Activated CD8-positive, alpha-beta memory T cell treated with anti-CD3 and anti-CD28 coated beads for 48 hours (primary cell): ENCODE results near the gene EFCC1.
"Not testable (repeated sequence)": the region's sequence is repeated elsewhere in the genome, so short reads cannot be mapped to it uniquely, and the experiment has no call there.

Source experiments
- DNase-seq, 3 experiments: peaks; one replicate each; pipeline ENCODE4 v3.0.0-alpha.2; 2020; ENCODE audit warnings: low read depth in 2 of 3, low spot score in 2 of 3

Gene EFCC1

GRCh38 chr3:129051871-129052340 lies 50.8 kb downstream of the EFCC1 start:
- no peak for DNase-seq

- no peak for DNase-seq
Measured at GRCh38 chr3:129052675-129053074, 51.6 kb downstream of the EFCC1 start.

DNA sequence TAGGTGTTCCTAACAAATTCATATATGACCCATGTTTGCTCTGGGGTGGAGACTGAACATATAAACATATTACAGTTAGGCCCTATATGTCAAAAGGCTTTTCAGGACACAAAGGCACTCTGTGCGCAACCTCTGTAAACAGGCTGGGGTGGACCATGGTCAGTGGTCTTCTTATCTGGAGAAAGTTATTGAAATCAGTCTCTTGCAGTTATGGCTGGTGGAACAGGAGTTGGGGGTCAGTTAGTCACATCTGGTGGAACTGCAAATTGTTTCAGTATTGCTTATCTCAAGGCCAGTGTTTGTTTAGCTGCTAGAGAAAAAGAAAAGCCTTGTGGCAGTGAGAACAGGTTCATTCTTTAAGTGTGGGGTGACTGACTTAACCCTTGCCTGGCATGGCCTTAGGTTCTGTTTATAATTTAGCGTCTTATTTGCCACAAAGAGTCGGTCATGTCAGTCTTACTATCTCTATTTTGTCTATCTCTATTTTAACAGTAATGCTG lies 53.6 kb downstream of the EFCC1 start:
- no peak for DNase-seq

- no peak for DNase-seq
Measured at GRCh38 chr3:129056451-129057173, 55.5 kb downstream of the EFCC1 start.

- DNase-seq: no peak
Measured at GRCh38 chr3:129057249-129057648, 56.1 kb downstream of the EFCC1 start.

DNA sequence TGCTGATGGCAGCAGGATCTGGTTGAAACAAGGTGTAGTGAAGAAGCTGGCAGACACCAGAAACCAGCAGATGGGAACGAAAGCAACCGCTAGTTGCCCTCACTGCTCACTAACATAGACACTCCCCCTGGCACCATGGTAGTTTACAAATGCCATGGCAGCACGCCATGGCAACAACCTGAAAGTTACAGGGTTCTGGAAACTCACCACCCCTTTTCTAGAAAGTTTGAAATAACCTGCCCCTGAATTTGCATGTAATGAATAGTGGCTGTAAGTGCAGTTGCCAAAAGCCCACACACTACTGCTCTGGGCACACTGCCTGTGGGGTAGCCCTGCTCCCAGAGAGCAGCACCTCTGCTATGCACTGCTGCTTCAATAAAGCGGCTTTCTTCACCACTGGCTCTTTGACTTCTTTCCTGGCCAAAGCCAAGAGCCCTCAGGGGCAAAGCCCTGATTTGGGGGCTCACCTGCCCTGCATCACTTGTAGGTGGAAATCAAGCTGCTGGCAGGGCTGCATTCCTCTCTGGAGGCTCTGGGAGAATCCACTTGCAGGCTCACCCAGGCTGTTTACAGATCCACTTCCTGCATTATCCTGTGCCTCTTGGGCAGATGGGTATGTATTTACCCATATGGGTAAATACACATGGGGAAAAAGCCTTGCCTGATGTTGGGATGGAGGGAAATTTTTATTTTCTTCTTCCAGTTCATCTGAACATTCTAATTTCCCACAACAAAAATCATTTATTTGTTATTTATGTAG lies 57.5 kb downstream of the EFCC1 start:
- DNase-seq: no peak

- DNase-seq: no peak
Measured at GRCh38 chr3:129059311-129059958, 58.3 kb downstream of the EFCC1 start.

GRCh38 chr3:129060276-129061022 lies 59.3 kb downstream of the EFCC1 start, which contains the start of gene GP9:
GP9 (plus strand) TSS chr3:129060779; CDS start chr3:129061740, 961 bp downstream.
- DNase-seq: no peak

GRCh38 chr3:129061023-129061887 lies 60.2 kb downstream of the EFCC1 start:
- DNase-seq: no peak

DNA sequence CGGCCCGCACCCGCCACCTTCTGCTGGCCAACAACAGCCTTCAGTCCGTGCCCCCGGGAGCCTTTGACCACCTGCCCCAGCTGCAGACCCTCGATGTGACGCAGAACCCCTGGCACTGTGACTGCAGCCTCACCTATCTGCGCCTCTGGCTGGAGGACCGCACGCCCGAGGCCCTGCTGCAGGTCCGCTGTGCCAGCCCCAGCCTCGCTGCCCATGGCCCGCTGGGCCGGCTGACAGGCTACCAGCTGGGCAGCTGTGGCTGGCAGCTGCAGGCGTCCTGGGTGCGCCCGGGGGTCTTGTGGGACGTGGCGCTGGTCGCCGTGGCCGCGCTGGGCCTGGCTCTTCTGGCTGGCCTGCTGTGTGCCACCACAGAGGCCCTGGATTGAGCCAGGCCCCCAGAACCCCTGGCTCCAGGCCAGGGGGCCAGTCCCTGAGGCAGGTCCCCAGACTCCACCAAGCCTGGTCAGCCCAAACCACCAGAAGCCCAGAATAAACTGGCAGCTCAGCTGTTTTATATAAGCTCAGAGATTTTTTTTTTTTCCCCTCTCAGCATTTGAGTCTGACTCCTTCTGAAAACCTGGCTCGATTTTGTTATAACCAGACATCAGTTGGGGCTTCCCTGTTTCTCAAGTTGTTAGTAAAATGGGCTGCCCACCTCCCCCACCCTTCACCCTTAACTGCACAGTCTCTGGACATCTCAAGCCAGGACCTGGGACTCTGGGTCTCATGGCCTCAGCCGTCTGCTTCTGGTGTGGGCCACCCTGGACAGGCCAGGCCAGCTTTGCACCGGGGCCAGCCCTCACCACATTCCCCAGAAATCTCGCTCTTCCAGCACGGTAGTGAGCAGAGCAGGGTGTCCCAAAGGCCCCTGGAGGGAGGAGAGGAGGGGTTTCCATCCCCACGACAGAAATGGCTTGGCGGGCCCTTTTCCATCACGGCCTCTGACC lies 61.1 kb downstream of the EFCC1 start:
- no peak for DNase-seq

DNA sequence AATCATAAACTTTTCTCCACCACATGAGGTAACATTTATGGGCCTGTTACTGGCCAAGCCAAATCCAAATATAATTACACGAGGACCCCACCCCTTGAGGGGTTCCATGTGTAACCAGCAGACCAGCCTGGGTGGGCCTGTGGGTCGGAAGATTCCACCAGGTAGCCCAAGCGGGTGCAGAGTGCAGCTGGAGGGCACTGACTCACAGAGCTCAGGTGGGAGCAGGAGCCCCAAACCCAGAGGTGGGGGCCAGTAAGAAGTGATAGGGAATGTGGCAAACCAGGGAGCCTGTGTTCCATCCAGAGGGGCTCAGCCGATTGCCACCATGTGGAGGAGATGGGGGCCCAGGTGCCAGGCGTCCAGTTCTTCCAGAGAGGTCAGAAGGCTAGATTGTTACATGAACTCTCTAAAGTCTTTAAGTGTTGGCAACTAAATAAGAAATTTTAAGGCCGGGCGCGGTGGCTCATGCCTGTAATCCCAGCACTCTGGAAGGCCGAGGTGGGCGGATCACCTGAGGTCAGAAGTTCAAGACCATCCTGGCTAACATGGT lies 62.1 kb downstream of the EFCC1 start:
- DNase-seq: no peak

DNA sequence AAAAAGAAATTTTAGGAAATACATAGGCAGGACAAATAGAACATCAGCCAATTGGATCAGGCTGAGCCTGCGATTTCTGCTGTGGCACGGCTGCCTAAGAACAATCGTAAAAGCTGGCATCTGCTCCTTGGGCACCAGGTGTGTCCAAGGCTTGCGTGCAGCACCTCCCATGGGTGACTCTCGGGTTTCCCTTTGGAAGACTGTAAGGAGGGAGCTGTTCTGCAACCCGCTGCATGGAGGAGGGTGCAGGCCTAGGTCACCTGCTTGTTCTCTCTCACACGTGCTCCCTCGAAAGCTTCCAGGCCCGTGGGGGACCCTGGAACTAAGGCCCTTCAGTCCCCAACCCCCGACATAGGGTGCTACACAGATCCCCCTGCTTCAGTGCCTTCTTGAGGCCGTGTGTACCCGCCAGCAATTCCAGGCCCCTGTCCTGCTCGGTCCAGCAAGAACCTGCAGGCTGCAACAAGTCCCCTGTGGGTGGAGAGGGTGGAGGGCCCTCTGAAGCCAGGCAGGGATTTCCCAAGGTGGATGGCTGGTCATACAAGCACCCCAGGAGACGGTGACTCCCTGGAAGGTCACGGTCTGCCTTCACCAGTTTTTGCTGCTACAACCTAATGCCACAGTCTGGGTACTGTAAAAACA lies 62.9 kb downstream of the EFCC1 start:
- no peak for DNase-seq

DNA sequence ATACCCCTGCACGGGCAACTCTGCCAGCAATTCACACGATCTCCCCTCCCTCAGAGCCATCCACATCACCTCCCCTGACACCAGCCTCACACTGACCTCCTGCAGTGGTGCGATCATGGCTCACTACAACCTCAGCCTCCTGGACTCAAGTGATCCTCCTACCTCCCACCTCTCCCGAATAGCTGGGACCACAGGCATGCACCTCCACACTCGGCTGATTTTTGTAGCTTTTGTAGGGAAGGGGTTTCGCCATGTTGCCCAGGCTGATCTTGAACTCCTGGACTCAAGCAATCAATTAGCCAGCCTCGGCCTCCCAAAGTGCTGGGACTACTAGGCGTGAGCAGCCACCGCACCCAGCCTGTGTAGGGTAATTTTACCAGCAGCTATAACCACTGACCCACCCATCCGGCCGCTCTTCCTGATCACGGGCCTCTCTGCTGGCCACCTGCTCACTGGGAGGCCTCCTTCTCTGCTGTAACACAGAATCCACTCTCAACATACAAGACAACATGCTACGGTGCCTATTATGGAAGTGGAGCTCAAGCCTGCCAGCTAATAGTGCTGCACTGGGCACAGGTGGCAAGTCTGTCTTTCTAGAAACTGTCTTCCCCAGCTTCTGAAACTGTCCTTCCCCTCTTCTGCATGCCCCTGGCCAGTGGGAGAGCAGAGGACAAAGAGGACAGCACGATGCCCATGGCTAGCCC lies 64.1 kb downstream of the EFCC1 start:
- DNase-seq: no peak

- no peak for DNase-seq
Measured at GRCh38 chr3:129065720-129066073, 64.6 kb downstream of the EFCC1 start.

GRCh38 chr3:129067719-129068118 lies 66.6 kb downstream of the EFCC1 start:
- not testable (repeated sequence) for DNase-seq

DNA sequence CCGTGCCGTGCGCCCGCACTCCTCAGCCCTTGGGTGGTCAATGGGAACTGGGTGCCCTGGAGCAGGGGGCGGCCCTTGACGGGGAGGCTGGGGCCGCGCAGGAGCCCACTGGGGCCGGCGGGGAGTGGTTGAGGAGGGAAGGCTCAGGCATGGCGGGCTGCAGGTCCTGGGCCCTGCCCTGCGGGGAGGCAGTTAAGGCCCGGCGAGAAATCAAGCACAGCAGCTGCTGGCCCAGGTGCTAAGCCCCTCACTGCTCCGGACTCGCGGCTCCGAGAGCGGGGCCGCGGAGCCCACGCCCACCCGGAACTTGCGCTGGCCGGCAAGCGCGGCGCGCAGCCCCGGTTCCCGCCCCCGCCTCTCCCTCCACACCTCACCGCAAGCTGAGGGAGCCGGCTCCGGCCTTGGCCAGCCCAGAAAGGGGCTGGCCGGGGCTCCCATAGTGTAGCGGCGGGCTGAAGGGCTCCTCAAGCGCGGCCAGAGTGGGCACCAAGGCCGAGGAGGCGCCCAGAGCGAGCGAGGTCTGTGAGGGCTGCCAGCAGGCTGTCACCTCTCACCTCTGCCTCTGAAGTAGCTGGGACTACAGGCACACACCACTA lies 67.3 kb downstream of the EFCC1 start:
- DNase-seq: no peak
